Keratinocyte (primary cell): ENCODE data around the gene DSCAML1. TPM values are rescaled to one million over a fixed set of nuclear protein-coding genes. Genes with fewer than 3 reads are reported as not detected.

Experiments
- DNase-seq: peaks from one replicate; pipeline ENCODE4 v3.0.0-alpha.2; 2011; ENCODE audit warnings: low read depth, missing footprints, low spot score
- FAIRE-seq: peaks from 2 replicates; lab custom pipeline; 2011; peaks lifted over from hg19 to GRCh38; lab: Jason Lieb, UNC
- H2AFZ ChIP-seq: 2 replicates; pipeline ENCODE4 v1.6.0; 2012; ENCODE audit warnings: low read length, control low read depth, inconsistent platforms; ENCODE audit not compliant: control insufficient read depth
- H3K27ac ChIP-seq: 2 replicates; pipeline ENCODE4 v1.5.1; 2011; ENCODE audit warnings: low read length; ENCODE audit not compliant: control insufficient read depth, insufficient read depth
- H3K27me3 ChIP-seq: 3 replicates; pipeline ENCODE4 v1.6.0; 2011; ENCODE audit warnings: low read length; ENCODE audit not compliant: control insufficient read depth, insufficient read depth; ENCODE audit errors: extremely low read depth
- H3K36me3 ChIP-seq, 2 experiments: 2 replicates in 1 of 2; 3 replicates in 1 of 2; pipeline ENCODE4 v1.5.1; 2011; ENCODE audit warnings: low read length in 2 of 2, mild to moderate bottlenecking in 1 of 2; ENCODE audit not compliant: control insufficient read depth in 2 of 2, insufficient read depth in 2 of 2; ENCODE audit errors: extremely low read depth in 1 of 2
- H3K4me1 ChIP-seq: 3 replicates; pipeline ENCODE4 v1.5.1; 2011; ENCODE audit warnings: low read length; ENCODE audit not compliant: control insufficient read depth, insufficient read depth; ENCODE audit errors: extremely low read depth
- H3K4me2 ChIP-seq: 3 replicates; pipeline ENCODE4 v1.6.0; 2011; ENCODE audit warnings: low read depth, low read length; ENCODE audit not compliant: control insufficient read depth, insufficient read depth; ENCODE audit errors: extremely low read depth
- H3K4me3 ChIP-seq, 3 experiments: fragments of 200-600 bp in 1 of 3; sonication (generic) in 1 of 3; 2 replicates in 2 of 3; 3 replicates in 1 of 3; pipeline ENCODE4 v1.5.1; 2011 to 2016; ENCODE audit warnings: low read length in 3 of 3, mild to moderate bottlenecking in 3 of 3, control low read depth in 2 of 3, inconsistent platforms in 1 of 3, low read depth in 1 of 3, mixed read lengths in 1 of 3, mixed run types in 1 of 3, moderate library complexity in 1 of 3; ENCODE audit not compliant: control insufficient read depth in 2 of 3, insufficient read depth in 2 of 3; ENCODE audit errors: extremely low read depth in 1 of 3
- H3K79me2 ChIP-seq: 2 replicates; pipeline ENCODE4 v1.6.0; 2012; ENCODE audit warnings: low read length; ENCODE audit not compliant: control insufficient read depth, insufficient read depth
- H3K9ac ChIP-seq: 3 replicates; pipeline ENCODE4 v1.6.0; 2011; ENCODE audit warnings: low read length; ENCODE audit not compliant: control insufficient read depth, insufficient read depth; ENCODE audit errors: extremely low read depth
- H3K9me1 ChIP-seq: 3 replicates; pipeline ENCODE4 v1.6.0; 2011; ENCODE audit warnings: low read length; ENCODE audit not compliant: control insufficient read depth, insufficient read depth; ENCODE audit errors: extremely low read depth
- H3K9me3 ChIP-seq: 2 replicates; pipeline ENCODE4 v1.5.1; 2012; ENCODE audit warnings: low read depth, low read length; ENCODE audit not compliant: control insufficient read depth
- H4K20me1 ChIP-seq: 3 replicates; pipeline ENCODE4 v1.6.0; 2011; ENCODE audit warnings: low read length; ENCODE audit not compliant: control insufficient read depth, insufficient read depth; ENCODE audit errors: extremely low read depth
- CTCF ChIP-seq, 3 experiments: IDR thresholded peaks in 1 of 3; conservative IDR thresholded peaks in 1 of 3; optimal IDR thresholded peaks in 1 of 3; 2 replicates in 2 of 3; 3 replicates in 1 of 3; pipeline versions ENCODE3 to v1.5.1; 2011; ENCODE audit warnings: low read length in 3 of 3, mild to moderate bottlenecking in 3 of 3, moderate library complexity in 2 of 3, control low read depth in 1 of 3, inconsistent platforms in 1 of 3; ENCODE audit not compliant: insufficient read depth in 2 of 3; ENCODE audit errors: extremely low read depth in 1 of 3
- EZH2 ChIP-seq: IDR thresholded peaks from one replicate; pipeline ENCODE4 v1.6.1; 2012; ENCODE audit warnings: inconsistent platforms, mild to moderate bottlenecking, low read length, moderate library complexity
- dilution Hi-C: fragments of 300-500 bp; cut with MboI; formaldehyde crosslinking; loops from one replicate; pipeline ENCODE4 v1.7.0; 2020; ENCODE audit warnings: low sequenced_read_pairs; ENCODE audit not compliant: extremely low pct_ligation_motif_present
- polyA plus RNA-seq, 5 experiments: library from polyadenylated mRNA; depleted of rRNA in 3 of 5; stranded (reverse) in 3 of 5; stranded (forward) in 1 of 5; unstranded in 1 of 5; fragments of >200 nt; gene quantifications; 1 replicate in 1 of 5; 2 replicates in 3 of 5; 3 replicates in 1 of 5; pipeline versions ENCODE4 v1.2.1 to v1.2.3, GENCODE V29; 2011 to 2012; ENCODE audit warnings: missing spikeins in 2 of 5, low read depth in 1 of 5, low replicate concordance in 1 of 5

The DSCAML1 gene
- polyA plus RNA-seq, 1 donor (not counting 4 experiments of a cell fraction or from before 2014, with no cell fraction given): not detected

GRCh38 chr11:117589063-117589462 lies 208.0 kb downstream of the DSCAML1 start:
- Histone ChIP-seq H3K9ac (no peak overlapping the region), H3K4me2 (no peak overlapping the region), H3K36me3 (no peaks in the 10 kb centered on the region), H3K27me3 (peaks cover 3% of the 10 kb centered on the region), H2AFZ (no peak overlapping the region), H3K9me3 (no peaks in the 10 kb centered on the region), H3K4me1 (no peaks in the 10 kb centered on the region), H3K79me2 (no peaks in the 10 kb centered on the region), H3K27ac (no peak overlapping the region), H4K20me1 (no peaks in the 10 kb centered on the region), H3K9me1 (no peaks in the 10 kb centered on the region), H3K4me3 (no peak overlapping the region)
- TF ChIP-seq EZH2: no peak
- TF ChIP-seq CTCF (optimal IDR thresholded peaks at IDR 0.05 in 1 of 3, IDR thresholded peaks at IDR 0.05 in 1 of 3, conservative IDR thresholded peaks at IDR 0.05 in 1 of 3; ENCODE audit: extremely low read depth in 1 of 3, insufficient read depth in 2 of 3, low read length in 3 of 3): no peak
- dilution Hi-C loops: no loop called here
- DNase-seq (no peak), FAIRE-seq (no peak)

- peaks cover 3% of the 10 kb centered on the region for H3K27me3 ChIP-seq
- no peaks in the 10 kb centered on the region for H3K9me1 ChIP-seq
- DNase-seq (no peak), FAIRE-seq (no peak)
- H4K20me1 ChIP-seq: no peaks in the 10 kb centered on the region
- no peak overlapping the region for H3K27ac ChIP-seq
- dilution Hi-C loops: no loop called here
- H3K9ac ChIP-seq: no peak overlapping the region
- no peaks in the 10 kb centered on the region for H3K4me1 ChIP-seq
- H3K4me2 ChIP-seq: no peak overlapping the region
- H3K79me2 ChIP-seq: no peaks in the 10 kb centered on the region
- H3K4me3 ChIP-seq: no peak overlapping the region
- H3K9me3 ChIP-seq: no peaks in the 10 kb centered on the region
- no peaks in the 10 kb centered on the region for H3K36me3 ChIP-seq
- TF ChIP-seq CTCF (optimal IDR thresholded peaks at IDR 0.05 in 1 of 3, IDR thresholded peaks at IDR 0.05 in 1 of 3, conservative IDR thresholded peaks at IDR 0.05 in 1 of 3; ENCODE audit: extremely low read depth in 1 of 3, insufficient read depth in 2 of 3, low read length in 3 of 3): no peak
- no peak for TF ChIP-seq EZH2
- H2AFZ ChIP-seq: no peak overlapping the region
Observed at GRCh38 chr11:117588166-117588810, 208.7 kb downstream of the DSCAML1 start.
